Trophoblast cell (in vitro differentiated cells and primary cell): ENCODE data around the gene SEPTIN10.

Source experiments
- DNase-seq, 2 donors: peaks; one replicate each; pipeline ENCODE4 v3.0.0-alpha.2; 2016
- H2AFZ ChIP-seq: 2 replicates; pipeline ENCODE4 v1.6.1; 2013; ENCODE audit warnings: low read length, moderate library complexity, mild to moderate bottlenecking; ENCODE audit not compliant: insufficient read depth, poor library complexity
- H2AK5ac ChIP-seq: 2 replicates; pipeline ENCODE4 v1.6.1; 2013; ENCODE audit warnings: mild to moderate bottlenecking, low read length
- H2BK120ac ChIP-seq: 2 replicates; pipeline ENCODE4 v1.6.1; 2013; ENCODE audit warnings: low read length, mild to moderate bottlenecking, moderate library complexity; ENCODE audit not compliant: insufficient read depth, poor library complexity
- H2BK12ac ChIP-seq: 2 replicates; pipeline ENCODE4 v1.6.1; 2013; ENCODE audit warnings: mild to moderate bottlenecking, low read length, moderate library complexity
- H2BK5ac ChIP-seq: 2 replicates; pipeline ENCODE4 v1.6.1; 2013; ENCODE audit warnings: low read length, low read depth, moderate library complexity, mild to moderate bottlenecking; ENCODE audit not compliant: poor library complexity
- H3K14ac ChIP-seq: 2 replicates; pipeline ENCODE4 v1.6.1; 2013; ENCODE audit warnings: mild to moderate bottlenecking, low read length
- H3K18ac ChIP-seq: 2 replicates; pipeline ENCODE4 v1.6.1; 2013; ENCODE audit warnings: mild to moderate bottlenecking, low read length
- H3K23ac ChIP-seq: 2 replicates; pipeline ENCODE4 v1.6.1; 2013; ENCODE audit warnings: low read length
- H3K27ac ChIP-seq: 2 replicates; pipeline ENCODE4 v1.5.1; 2013; ENCODE audit warnings: low read depth, mild to moderate bottlenecking, inconsistent platforms, low read length, moderate library complexity
- H3K27me3 ChIP-seq: 2 replicates; pipeline ENCODE4 v1.6.1; 2013; ENCODE audit warnings: inconsistent platforms, mild to moderate bottlenecking, low read length, moderate library complexity; ENCODE audit not compliant: insufficient read depth
- H3K36me3 ChIP-seq, 2 experiments: 1 replicate in 1 of 2; 2 replicates in 1 of 2; pipeline ENCODE4 v1.6.1; 2013; ENCODE audit warnings: low read length in 2 of 2, mild to moderate bottlenecking in 2 of 2, moderate library complexity in 1 of 2; ENCODE audit not compliant: insufficient read depth in 2 of 2, control insufficient read depth in 1 of 2
- H3K4ac ChIP-seq: 2 replicates; pipeline ENCODE4 v1.6.1; 2013; ENCODE audit warnings: low read depth, mild to moderate bottlenecking, low read length, moderate library complexity
- H3K4me1 ChIP-seq, 2 experiments: 1 replicate in 1 of 2; 2 replicates in 1 of 2; pipeline ENCODE4 v1.6.1; 2013; ENCODE audit warnings: low read length in 2 of 2, mild to moderate bottlenecking in 2 of 2, moderate library complexity in 1 of 2; ENCODE audit not compliant: insufficient read depth in 2 of 2, control insufficient read depth in 1 of 2
- H3K4me2 ChIP-seq: 2 replicates; pipeline ENCODE4 v1.6.1; 2013; ENCODE audit warnings: inconsistent platforms, mild to moderate bottlenecking, low read length, moderate library complexity
- H3K4me3 ChIP-seq: 2 replicates; pipeline ENCODE4 v1.5.1; 2013; ENCODE audit warnings: mild to moderate bottlenecking, low read depth, low read length, inconsistent platforms
- H3K79me1 ChIP-seq: one replicate; pipeline ENCODE4 v1.6.1; 2013; ENCODE audit warnings: low read length
- H3K79me2 ChIP-seq: 2 replicates; pipeline ENCODE4 v1.6.1; 2013; ENCODE audit warnings: low read length, mild to moderate bottlenecking; ENCODE audit not compliant: control insufficient read depth, insufficient read depth, poor library complexity
- H3K9ac ChIP-seq: 2 replicates; pipeline ENCODE4 v1.6.1; 2013; ENCODE audit warnings: mild to moderate bottlenecking, low read length
- H3K9me3 ChIP-seq: 2 replicates; pipeline ENCODE4 v1.6.1; 2013; ENCODE audit warnings: low read depth, mild to moderate bottlenecking, control low read depth, inconsistent platforms, low read length; ENCODE audit not compliant: insufficient read depth
- H4K12ac ChIP-seq: 2 replicates; pipeline ENCODE4 v1.6.1; 2013; ENCODE audit warnings: low read depth, mild to moderate bottlenecking, low read length, moderate library complexity
- H4K8ac ChIP-seq: 2 replicates; pipeline ENCODE4 v1.6.1; 2013; ENCODE audit warnings: low read depth, mild to moderate bottlenecking, low read length, moderate library complexity
- H4K91ac ChIP-seq: one replicate; pipeline ENCODE4 v1.6.1; 2013; ENCODE audit warnings: low read depth, mild to moderate bottlenecking, low read length, moderate library complexity
- WGBS: extraction: QIAGEN DNeasy Blood & Tissue Kit; methylation state at CpG from one replicate; pipeline ENCODE4 v1.1.7; 2013; ENCODE audit warnings: missing lambda C conversion rate; ENCODE audit not compliant: insufficient read length, insufficient coverage; ENCODE audit errors: extremely low coverage; 5-methylcytosine and 5-hydroxymethylcytosine counted together

Gene SEPTIN10

GRCh38 chr2:109615637-109616144 lies 1.9 kb upstream of the SEPTIN10 start:
- peak; percentile 21 to 33 for DNase-seq
- Histone ChIP-seq H2AK5ac (peak overlapping the region; percentile 13), H3K36me3 (no peaks in the 10 kb centered on the region), H4K91ac (peak overlapping the region; percentile 77), H3K23ac (no peak overlapping the region), H3K27ac (peak overlapping the region; percentile 88), H4K8ac (peak overlapping the region; percentile 23), H3K27me3 (no peaks in the 10 kb centered on the region), H3K4me2 (peak overlapping the region; percentile 71), H3K4me1 (peaks cover 0 to 3% of the 10 kb centered on the region in 2 experiments), H3K79me1 (peaks cover 25% of the 10 kb centered on the region), H3K9ac (peak overlapping the region; percentile 93), H3K9me3 (no peaks in the 10 kb centered on the region), H3K4me3 (peak overlapping the region; percentile 83), H3K4ac (peak overlapping the region; percentile 99), H2AFZ (no peak overlapping the region), H3K18ac (peak overlapping the region; percentile 100), H2BK120ac (peak overlapping the region; percentile 41), H3K79me2 (peaks cover 24% of the 10 kb centered on the region), H2BK12ac (no peak overlapping the region), H2BK5ac (peak overlapping the region; percentile 10), H4K12ac (no peak overlapping the region), H3K14ac (peak overlapping the region; percentile 58)
- no CpG with 5 or more reads among the region's 24 CpGs for WGBS

GRCh38 chr2:109614715-109615636 lies 1.2 kb upstream of the SEPTIN10 start:
- WGBS, result no CpG with 5 or more reads among the region's 90 CpGs

DNA sequence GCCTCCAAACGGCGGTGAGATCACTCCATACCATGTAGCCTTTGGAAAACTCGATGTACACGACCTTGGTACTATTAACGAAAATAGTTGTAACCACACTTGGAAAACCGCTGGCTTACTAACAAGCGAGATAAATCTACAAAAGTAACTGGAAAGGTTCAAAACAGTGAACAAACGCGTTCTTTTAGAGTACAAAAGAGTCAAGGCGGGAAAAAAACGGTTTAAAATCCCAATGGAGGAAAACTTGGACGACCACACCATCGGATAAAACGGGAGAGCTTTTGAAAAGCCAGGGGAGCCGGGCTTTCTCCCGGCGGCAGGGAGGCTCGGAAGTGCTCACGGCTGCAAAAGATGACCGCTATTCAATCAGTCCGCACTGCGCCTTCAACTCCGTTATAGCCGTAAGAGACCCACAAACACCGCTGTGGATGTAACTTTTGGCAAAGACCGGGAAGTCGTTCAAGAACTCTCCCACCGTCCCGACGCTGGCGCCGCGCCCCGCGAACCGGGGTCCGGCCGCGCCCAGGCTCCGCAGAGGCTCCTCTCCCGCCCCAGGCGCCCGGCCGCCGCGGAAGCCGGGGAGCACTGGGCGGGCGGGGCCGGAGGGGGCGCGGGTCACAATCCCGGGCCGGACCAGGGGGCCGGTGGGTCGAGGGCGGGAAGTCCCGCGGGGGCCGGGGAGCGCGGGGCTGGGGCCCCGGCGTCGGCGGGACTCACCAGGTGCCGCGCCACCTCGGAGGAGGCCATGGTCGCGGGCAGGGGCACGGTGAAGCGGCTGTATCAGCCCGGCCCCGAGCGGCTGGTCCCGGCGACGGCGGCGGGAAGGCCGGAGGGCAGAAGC lies 465 bp downstream of the SEPTIN10 start:
- Histone ChIP-seq H3K4ac (peak overlapping the region; percentile 96), H2AFZ (no peak overlapping the region), H3K9me3 (no peaks in the 10 kb centered on the region), H3K14ac (peak overlapping the region; percentile 91), H2BK12ac (no peak overlapping the region), H3K4me3 (peak overlapping the region; percentile 89), H3K79me2 (peaks cover 28% of the 10 kb centered on the region), H3K18ac (peak overlapping the region; percentile 88), H3K9ac (peak overlapping the region; percentile 82), H3K4me1 (peaks cover 3 to 7% of the 10 kb centered on the region in 2 experiments), H2BK5ac (peak overlapping the region; percentile 80), H4K12ac (peak overlapping the region; percentile 55), H3K23ac (no peak overlapping the region), H4K8ac (peak overlapping the region; percentile 77), H3K36me3 (no peaks in the 10 kb centered on the region), H3K27me3 (no peaks in the 10 kb centered on the region), H2BK120ac (peak overlapping the region; percentile 82), H4K91ac (peak overlapping the region; percentile 92), H2AK5ac (peak overlapping the region; percentile 77), H3K27ac (peak overlapping the region; percentile 99), H3K4me2 (peak overlapping the region; percentile 61), H3K79me1 (peaks cover 30% of the 10 kb centered on the region)
- no CpG with 5 or more reads among the region's 82 CpGs for WGBS
- peak; percentile 43 to 66 for DNase-seq

More at GRCh38 chr2:109614715-109615636, 1.2 kb upstream of the SEPTIN10 start:
- H3K36me3 ChIP-seq, result no peaks in the 10 kb centered on the region
- H3K4me3 ChIP-seq, result peak overlapping the region; percentile 83
- H4K12ac ChIP-seq, result peak overlapping the region; percentile 35
- peak in 1 of 2 donors; percentile 37 for DNase-seq
- H3K27me3 ChIP-seq, result no peaks in the 10 kb centered on the region
- H2BK120ac ChIP-seq, result peak overlapping the region; percentile 65
- peak overlapping the region; percentile 99 for H3K4ac ChIP-seq
- H3K4me2 ChIP-seq, result peak overlapping the region; percentile 71
- H2BK5ac ChIP-seq, result peak overlapping the region; percentile 93
- H2AFZ ChIP-seq, result peak overlapping the region; percentile 86
- H3K9me3 ChIP-seq, result no peaks in the 10 kb centered on the region
- peaks cover 3 to 6% of the 10 kb centered on the region in 2 experiments for H3K4me1 ChIP-seq
- peak overlapping the region; percentile 57 for H4K8ac ChIP-seq
- peaks cover 26% of the 10 kb centered on the region for H3K79me2 ChIP-seq
- peak overlapping the region; percentile 100 for H3K18ac ChIP-seq
- peak overlapping the region; percentile 57 for H2BK12ac ChIP-seq
- H4K91ac ChIP-seq, result peak overlapping the region; percentile 77
- peaks cover 27% of the 10 kb centered on the region for H3K79me1 ChIP-seq
- peak overlapping the region; percentile 58 for H3K14ac ChIP-seq
- no peak overlapping the region for H3K23ac ChIP-seq
- peak overlapping the region; percentile 59 for H2AK5ac ChIP-seq
- H3K9ac ChIP-seq, result peak overlapping the region; percentile 93
- peak overlapping the region; percentile 88 for H3K27ac ChIP-seq
